Mucosa of descending colon (tissue), 3 donors: Measurements from ENCODE around the gene MGAT5. TPM values are rescaled to one million over a fixed set of nuclear protein-coding genes. Genes with fewer than 3 reads are reported as not detected.

ENCODE experiments used
- ATAC-seq: fragments of 200-7000 bp; cut with Tn5 transposase; one replicate; pipeline ENCODE4 v1.9.1; 2020; ENCODE audit warnings: mild to moderate bottlenecking, moderate library complexity
- DNase-seq, 3 donors: peaks; one replicate each; pipeline ENCODE4 v3.0.0-alpha.2; 2020
- H3K36me3 ChIP-seq: fragments of 200-600 bp; one replicate; pipeline ENCODE4 v1.8.0; 2021; ENCODE audit warnings: low read depth, mild to moderate bottlenecking
- H3K4me1 ChIP-seq: fragments of 200-600 bp; one replicate; pipeline ENCODE4 v1.8.0; 2021; ENCODE audit warnings: low read depth, mild to moderate bottlenecking
- H3K4me3 ChIP-seq: fragments of 200-600 bp; one replicate; pipeline ENCODE4 v1.8.0; 2021; ENCODE audit warnings: mild to moderate bottlenecking
- H3K9me3 ChIP-seq: fragments of 200-600 bp; one replicate; pipeline ENCODE4 v1.8.0; 2021; ENCODE audit warnings: mild to moderate bottlenecking
- intact Hi-C, 2 donors: fragments of 100-400 bp; cut with DNase I in 1 of 2; cut with micrococcal nuclease in 1 of 2; formaldehyde crosslinking; loops; one replicate each; pipeline versions ENCODE4 v1.11.0 to v1.11.1; 2022; cut with DNase I, micrococcal nuclease
- total RNA-seq, 3 donors: library from RNA; stranded (reverse); fragmentation: NEBNext Ultra II Directional in 2 of 3; extraction: Animal tissue kit (Norgen Biotek cat#: 25700) in 2 of 3; gene quantifications; one replicate each; pipeline versions ENCODE4 v1.2.1 to v1.2.4, GENCODE V29; 2021 to 2023
- TF ChIP-seq, protein P1 (sequence below): fragments of 200-600 bp; IDR thresholded peaks from one replicate; pipeline ENCODE4 v1.8.0; 2022; ENCODE audit warnings: antibody characterized with exemption, mild to moderate bottlenecking
- donor health status: DM: no; HTN: no; CAD: no; lungs with moderate emphysema.
- donor health status: DM: no; HTN: no; CAD: no.
- donor health status: DM: no; HTN: yes; CAD: no.

MGAT5 gene
- total RNA-seq, 3 donors from 2014 or later: 56.5 to 75.5 (median 69.7) TPM

DNA sequence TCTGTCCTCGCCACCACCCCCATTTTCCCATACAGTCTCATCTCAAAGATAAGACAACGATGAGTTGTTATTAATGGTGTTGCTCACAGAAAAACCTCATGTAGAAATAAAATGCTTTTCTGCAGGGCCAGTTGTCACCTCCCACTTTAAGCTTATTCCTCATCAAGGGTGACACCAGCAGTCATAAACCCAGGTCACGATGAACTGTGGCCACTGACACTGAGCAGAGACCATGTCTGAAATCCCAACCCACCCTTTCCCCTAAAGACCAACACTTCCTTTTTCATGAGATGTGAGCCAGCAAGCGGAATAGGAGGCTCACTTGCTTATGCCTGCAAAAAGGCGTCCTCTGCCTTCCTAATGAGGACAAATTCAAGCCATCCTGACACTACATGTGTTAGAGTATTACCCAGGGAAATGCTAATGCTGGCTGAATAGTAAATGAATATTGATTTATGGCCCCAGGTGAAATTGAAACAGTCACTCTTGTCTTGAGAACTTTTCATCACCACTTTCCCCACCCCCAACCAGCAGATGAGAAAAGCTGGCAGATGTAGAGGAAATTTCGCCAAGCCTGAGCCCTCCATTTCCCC lies 228.4 kb downstream of the MGAT5 start:
- no peaks in the 10 kb centered on the region for H3K4me1 ChIP-seq
- ATAC-seq (no peak), DNase-seq (no peak)
- intact Hi-C loops: no loop called here
- no peaks in the 10 kb centered on the region for H3K36me3 ChIP-seq
- no peak overlapping the region for H3K4me3 ChIP-seq
- no peaks in the 10 kb centered on the region for H3K9me3 ChIP-seq
- TF ChIP-seq, protein P1, sequence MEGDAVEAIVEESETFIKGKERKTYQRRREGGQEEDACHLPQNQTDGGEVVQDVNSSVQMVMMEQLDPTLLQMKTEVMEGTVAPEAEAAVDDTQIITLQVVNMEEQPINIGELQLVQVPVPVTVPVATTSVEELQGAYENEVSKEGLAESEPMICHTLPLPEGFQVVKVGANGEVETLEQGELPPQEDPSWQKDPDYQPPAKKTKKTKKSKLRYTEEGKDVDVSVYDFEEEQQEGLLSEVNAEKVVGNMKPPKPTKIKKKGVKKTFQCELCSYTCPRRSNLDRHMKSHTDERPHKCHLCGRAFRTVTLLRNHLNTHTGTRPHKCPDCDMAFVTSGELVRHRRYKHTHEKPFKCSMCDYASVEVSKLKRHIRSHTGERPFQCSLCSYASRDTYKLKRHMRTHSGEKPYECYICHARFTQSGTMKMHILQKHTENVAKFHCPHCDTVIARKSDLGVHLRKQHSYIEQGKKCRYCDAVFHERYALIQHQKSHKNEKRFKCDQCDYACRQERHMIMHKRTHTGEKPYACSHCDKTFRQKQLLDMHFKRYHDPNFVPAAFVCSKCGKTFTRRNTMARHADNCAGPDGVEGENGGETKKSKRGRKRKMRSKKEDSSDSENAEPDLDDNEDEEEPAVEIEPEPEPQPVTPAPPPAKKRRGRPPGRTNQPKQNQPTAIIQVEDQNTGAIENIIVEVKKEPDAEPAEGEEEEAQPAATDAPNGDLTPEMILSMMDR: no peak

DNA sequence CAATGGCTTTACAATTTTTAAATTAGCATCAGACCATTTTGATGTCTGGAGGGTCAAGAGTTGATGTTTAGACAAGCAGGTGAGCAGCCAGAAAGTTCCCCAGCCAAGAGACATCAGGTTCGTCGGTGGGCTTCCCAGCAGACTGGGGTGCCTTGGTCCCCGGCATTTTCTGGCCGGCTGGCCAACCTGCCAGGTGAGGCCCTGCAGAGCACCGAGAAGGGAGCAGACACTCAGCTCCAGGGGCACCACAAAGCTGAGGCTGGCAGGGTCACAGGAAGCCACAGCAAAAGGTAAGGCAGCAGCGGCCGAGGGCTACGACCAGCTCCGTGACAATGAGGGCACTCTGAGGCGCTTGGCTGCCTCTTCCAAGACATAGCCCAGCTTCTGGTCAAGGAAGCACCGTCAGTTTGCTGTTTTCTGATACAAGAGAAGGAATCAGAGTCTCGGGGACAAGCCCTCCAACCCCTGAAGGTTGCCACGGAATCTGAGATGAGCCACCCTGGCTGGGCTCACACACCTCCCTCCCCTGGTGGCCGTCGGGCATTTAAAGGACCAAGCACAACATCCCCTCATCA lies 229.0 kb downstream of the MGAT5 start:
- intact Hi-C loops: no loop called here
- no peak overlapping the region for H3K4me3 ChIP-seq
- ATAC-seq: no peak
- no peak for DNase-seq
- no peaks in the 10 kb centered on the region for H3K9me3 ChIP-seq
- H3K36me3 ChIP-seq: no peaks in the 10 kb centered on the region
- TF ChIP-seq, protein P1: no peak
- H3K4me1 ChIP-seq: no peaks in the 10 kb centered on the region

DNA sequence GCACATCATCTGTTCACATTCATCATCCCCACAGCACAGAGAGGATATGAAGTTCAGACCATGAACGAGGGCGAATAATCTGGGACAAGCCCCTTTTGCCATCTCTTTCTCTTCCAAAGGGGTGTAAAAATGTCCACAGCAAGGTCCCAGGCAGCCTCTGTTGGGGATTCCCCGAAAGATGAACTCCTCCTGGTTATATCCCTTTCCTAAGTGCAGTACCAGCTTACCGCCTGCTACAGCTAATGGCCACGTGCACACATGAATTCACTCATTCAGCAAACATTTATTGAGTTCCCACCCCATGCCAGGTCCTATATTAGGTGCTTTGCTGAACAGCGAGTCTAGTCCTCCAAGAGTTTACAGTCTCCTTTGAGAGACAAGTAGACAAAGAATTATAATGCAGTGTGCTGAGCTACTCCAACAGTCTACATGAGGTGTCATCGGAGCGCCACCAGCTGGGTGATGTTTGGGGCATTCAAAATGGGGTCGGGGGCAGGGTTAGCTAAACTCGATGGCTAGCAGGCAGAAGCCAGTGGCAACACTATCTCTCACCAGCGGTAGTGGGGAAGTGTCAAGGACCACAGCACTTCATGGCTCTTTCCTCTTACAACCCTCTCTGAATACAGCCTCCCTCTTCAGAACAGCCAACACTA lies 236.0 kb downstream of the MGAT5 start:
- Histone ChIP-seq H3K4me1 (no peaks in the 10 kb centered on the region), H3K9me3 (no peaks in the 10 kb centered on the region), H3K36me3 (no peaks in the 10 kb centered on the region), H3K4me3 (no peak overlapping the region)
- DNase-seq (no peak), ATAC-seq (no peak)
- intact Hi-C loops: no loop called here
- TF ChIP-seq, protein P1: no peak

DNA sequence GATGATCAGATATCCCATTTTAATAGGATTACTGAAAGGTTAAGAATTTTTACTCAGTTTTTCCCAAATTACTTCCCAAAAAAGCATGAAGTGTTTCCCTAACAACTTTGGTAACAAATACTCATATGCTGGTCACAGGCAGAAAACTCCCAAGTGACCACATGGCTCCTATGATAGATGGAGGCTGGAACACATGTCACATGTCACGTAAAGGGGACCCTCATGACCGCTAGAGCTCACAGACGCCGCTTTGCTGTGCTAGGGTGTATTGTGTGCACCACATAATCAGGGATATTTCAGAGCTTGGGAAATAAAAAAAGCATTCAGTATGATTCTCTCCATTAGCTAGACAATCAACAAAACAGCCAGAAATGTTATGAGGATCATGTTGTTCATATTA lies 236.7 kb downstream of the MGAT5 start:
- no peaks in the 10 kb centered on the region for H3K36me3 ChIP-seq
- ATAC-seq (no peak), DNase-seq (no peak)
- H3K4me1 ChIP-seq: no peaks in the 10 kb centered on the region
- no peak overlapping the region for H3K4me3 ChIP-seq
- intact Hi-C loops: no loop called here
- TF ChIP-seq, protein P1: no peak
- H3K9me3 ChIP-seq: no peaks in the 10 kb centered on the region

DNA sequence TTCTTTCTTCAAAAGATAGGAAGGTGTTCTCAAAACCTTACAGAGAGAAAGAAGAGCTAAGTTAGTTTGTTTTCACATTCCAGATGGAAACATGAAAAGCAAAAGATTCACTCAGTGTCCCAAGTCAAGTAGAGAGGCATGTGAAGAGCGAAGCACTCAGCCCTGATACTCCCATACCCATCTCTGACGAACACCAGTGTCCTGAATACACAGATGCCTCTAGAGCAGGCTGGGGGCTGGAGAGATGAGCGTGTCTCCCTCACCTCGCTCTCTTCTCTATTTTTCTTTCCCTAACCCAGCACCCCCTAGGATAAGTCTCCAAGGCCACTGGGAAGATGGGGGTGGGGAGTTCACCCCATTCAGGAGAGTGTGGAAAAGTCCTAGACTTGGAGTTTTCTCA lies 237.2 kb downstream of the MGAT5 start:
- intact Hi-C loops: no loop called here
- TF ChIP-seq, protein P1: no peak

More for the DNA sequence above, 237.2 kb downstream of the MGAT5 start:
- H3K4me3 ChIP-seq: no peak overlapping the region
- H3K9me3 ChIP-seq: no peaks in the 10 kb centered on the region
- H3K36me3 ChIP-seq: no peaks in the 10 kb centered on the region
- ATAC-seq: no peak
- H3K4me1 ChIP-seq: no peaks in the 10 kb centered on the region
- DNase-seq: no peak
